NCI-H524 (cell line): ENCODE measurements around the gene FAM83D.

Experiments
- DNase-seq, 2 experiments: peaks; one replicate each; lab custom pipeline; 2025; lab: John Stamatoyannopoulos, UW

Gene FAM83D, protein sequence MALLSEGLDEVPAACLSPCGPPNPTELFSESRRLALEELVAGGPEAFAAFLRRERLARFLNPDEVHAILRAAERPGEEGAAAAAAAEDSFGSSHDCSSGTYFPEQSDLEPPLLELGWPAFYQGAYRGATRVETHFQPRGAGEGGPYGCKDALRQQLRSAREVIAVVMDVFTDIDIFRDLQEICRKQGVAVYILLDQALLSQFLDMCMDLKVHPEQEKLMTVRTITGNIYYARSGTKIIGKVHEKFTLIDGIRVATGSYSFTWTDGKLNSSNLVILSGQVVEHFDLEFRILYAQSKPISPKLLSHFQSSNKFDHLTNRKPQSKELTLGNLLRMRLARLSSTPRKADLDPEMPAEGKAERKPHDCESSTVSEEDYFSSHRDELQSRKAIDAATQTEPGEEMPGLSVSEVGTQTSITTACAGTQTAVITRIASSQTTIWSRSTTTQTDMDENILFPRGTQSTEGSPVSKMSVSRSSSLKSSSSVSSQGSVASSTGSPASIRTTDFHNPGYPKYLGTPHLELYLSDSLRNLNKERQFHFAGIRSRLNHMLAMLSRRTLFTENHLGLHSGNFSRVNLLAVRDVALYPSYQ

DNA sequence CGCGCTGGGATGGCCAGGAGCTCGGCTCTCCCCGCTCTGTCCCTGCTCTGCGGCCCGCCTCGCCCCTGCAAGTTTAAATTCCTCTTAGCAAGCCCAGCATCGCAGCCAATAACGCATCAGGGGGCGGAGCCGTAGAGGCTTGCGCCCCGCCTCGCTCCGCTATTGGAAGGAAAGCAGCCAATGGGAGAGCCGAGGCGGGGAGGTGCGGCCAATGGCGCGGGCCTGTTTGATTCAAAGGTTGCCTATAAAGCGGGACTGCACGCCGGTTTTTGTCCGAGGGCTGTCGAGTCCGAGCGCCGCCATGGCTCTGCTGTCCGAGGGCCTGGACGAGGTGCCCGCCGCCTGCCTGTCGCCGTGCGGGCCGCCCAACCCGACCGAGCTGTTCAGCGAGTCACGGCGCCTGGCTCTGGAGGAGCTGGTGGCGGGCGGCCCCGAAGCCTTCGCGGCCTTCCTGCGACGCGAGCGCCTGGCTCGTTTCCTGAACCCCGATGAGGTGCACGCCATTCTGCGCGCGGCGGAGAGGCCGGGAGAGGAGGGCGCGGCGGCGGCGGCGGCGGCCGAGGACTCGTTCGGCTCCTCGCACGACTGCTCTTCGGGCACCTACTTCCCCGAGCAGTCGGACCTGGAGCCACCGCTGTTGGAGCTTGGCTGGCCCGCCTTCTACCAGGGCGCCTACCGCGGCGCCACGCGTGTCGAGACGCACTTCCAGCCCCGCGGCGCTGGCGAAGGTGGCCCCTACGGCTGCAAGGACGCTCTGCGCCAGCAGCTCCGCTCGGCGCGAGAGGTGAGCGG is at the start of gene FAM83D:
Gene FAM83D (plus strand): TSS at position 276 of the 792 bp plus-strand sequence. CDS start 26 bp downstream, at position 302.
- peak; percentile 99 for DNase-seq

DNA sequence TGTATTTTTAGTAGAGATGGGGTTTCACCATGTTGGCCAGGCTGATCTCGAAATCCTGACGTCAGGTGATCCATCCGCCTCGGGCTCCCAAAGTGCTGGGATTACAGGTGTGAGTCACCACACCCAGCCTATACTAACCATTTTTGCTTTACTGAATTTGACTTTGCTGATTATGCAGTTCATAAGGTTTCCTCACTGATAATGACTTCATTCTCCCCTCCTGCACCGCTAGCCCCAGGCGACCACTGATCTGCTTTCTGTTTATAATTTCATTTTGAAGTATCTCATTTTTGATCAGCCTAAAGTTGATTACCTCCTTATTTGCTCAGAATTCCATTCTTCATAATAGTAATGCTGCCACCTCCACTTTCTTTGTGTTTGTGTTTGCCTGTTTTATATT is 48.7 kb upstream of the FAM83D start:
- DNase-seq = no peak

DNA sequence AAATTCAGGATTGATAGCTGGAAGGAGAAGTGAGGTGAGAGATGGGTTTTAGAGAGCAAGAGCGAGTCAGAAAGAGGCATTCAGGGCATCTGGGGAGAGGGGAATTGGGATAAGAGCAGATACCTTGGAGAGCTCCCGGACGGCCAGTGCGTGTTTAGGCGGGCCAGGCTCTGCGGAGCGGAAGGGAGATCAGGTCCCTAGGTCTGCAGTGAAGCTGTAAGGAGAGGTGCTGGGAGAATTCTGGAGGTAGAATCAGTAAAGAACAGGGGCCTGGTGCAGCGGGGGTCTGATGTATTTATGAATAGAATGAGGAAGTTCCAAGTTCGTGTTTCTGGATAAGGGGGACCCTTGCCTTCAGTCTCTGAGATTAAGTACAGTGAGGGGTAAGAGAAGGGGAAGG is 47.4 kb upstream of the FAM83D start:
- no peak for DNase-seq

DNA sequence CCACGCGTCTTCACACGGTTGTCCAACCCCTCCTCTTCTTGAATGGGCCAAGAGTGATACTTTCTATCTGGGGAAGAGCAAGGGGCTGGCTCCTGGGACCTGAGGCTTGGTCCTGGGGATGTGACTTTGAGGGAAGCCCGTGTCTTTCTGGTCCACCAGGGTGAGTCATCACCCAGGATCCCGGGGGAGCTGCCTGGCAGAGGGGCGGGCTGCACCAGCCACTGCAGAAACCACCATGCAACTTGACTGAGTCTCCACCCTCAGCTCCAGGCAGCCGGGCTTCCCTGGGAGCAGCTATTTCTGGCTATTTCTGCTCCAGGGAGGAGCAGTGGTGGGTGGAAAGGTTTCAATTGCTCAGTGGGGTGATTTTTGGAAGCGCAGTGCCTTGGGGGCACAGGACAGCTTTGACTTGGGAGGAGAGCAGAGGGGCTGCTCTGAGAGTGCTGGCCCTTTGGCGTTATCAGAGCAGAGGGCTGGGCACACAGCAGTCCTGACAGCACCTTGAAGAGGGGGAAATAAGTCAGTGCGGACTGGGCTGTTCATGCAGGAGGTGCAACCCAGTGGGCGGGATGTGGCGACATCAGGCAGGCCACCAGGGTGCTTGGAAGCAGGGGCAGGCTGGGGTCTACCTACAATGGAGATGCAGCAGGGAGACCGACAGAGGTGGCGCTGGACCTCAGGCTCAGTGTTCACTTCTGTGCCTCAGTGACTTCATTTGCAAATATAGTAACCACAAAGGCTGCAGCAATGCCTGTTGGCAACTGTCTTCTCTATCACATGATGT is 45.1 kb upstream of the FAM83D start:
- peak in 1 of 2 experiments; percentile 12 for DNase-seq

DNA sequence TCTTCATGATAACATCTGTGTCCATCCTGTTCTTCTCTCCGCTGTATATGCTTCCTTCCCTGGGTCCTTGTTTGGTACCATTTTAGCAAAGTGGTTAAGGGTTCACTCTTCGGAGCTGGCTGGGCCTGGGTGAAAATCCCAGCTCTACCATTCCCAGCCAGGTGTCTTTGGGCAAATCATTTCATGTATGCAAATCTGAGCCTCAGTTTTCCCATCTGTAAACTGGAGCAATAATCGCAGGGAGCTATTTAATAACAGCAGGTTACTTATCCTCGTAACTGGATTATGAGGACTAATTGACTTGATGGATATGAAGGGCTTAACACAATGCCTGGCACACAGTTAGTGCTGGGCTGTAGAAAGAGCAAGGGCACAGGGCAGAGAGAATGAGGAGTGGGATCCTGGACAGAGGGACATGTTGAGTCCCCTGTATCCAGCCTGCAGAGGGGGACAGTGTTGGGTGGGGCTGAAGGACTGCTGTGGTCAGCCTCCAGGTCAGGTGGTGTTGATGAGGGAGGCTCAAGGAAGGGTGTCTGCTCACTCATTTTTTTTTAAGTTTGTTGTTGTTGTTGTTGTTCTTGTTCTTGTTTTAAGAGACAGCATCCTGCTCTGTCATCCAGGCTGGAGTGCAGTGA is 44.3 kb upstream of the FAM83D start:
- no peak for DNase-seq

DNA sequence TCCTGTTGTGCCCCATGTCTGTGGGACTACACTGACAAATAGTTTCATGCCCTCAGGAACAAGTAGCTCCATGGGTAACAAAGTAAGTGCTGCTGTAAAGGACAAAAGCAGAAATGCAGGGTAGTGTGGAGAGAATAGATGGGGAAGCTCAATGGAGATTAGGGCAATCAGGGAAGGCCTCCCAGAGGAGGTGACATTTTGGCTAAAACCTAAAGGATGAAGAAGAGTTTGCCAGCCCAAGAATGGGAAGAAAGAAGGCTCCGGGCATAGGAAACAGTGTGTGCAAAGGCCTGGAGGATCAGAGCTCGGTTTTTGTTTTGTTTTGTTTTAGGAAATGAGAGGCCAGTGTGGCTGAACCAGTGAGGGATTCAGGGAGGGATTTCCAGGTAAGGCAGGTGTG is 43.6 kb upstream of the FAM83D start:
- DNase-seq = no peak

DNA sequence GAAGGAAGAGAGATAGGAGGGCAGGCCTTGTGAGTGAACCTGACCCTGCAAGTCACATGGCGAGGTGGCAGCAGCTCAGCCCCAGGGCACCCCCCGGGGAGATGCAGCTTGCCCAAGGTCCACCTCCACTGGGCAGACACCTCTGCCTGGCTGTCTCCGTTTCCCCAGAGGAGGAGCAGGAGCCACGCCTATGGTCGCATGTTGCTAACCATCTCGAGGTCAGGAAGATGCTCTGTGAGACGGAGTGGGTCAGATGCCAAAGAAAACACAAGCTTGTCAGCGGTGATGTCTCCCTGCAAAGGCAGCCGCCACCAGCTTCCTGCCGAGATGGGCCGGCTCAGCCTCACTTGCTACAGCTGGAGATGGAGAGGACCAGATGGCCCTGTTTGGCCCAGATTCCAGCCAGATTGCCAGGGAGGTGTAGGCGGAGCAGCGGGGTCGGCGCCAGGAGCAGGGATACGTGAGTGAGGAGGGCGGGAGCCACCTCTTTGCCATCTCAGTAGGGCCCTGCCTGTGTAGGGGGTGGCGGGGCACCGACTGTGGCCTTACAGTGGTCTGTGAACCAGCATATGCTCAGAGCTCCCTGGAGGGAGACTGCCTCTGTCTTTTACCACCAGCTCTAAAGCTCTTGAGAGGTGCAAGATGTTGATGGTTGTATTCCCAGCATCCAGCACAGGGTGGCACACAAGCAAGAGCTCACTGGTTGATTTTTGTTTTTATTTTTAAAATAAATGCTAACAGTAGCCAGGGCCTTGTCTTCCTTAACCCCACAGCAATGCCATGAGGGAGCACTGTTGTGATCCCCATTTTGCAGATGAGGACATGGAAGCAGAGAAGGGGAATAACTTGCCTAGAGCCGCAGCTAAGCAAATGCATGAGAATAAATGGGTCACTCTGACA is 42.9 kb upstream of the FAM83D start:
- DNase-seq = peak; percentile 98 to 99

DNA sequence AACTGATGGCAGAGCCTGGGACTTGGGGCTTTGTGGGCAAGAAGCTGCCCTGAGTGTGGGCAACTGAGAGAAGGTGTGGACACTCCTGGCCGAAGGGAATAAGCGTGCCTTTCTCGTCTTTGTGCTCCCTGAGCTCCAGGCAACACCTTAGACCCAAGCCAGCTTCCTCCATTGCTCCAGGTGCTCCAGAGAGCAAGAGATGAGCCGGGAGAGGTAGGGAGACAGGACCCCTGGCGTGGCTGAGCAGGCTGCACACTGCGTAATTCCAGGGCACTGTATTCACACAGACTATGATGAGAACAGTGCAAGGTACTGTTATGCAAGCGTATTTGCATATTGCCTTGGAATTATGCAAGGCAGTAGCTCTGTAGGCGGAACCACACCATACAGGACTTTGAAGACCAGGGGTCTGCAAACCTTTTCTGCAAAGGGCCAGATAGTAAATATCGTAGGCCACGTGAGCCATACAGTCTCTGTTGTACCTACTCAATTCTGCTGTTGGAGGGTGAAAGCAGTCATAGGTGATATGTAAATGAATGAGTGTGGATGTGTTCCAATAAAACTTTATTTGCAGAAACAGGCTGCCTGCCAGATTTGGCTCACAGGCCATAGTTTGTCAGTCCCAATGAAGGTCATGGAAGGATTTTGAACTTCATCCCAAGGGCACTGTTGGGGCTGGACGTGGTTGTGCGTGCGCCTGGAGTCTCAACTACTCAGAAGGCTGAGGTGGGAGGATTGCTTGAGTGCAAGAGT is 42.1 kb upstream of the FAM83D start:
- DNase-seq = peak in 1 of 2 experiments; percentile 54

DNA sequence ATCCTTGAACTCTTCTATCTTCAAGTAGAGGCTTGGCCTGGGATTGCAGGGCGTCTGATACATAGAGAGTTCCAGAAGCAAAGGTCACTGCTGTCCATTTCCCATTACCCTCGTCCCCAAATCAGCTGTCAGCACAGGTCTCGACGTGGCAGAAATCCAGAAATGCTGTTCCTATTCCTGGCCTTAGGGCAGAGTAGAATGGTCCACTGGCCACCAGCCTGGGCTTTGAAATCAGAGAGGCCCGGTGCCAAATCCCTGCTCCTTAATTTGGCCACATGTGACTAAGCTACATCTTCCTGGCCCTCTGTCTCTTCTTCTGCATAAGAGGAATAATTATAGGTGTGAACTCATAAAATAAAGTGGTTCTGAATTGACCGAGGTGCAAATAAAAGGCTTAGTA is 40.9 kb upstream of the FAM83D start:
- no peak for DNase-seq

DNA sequence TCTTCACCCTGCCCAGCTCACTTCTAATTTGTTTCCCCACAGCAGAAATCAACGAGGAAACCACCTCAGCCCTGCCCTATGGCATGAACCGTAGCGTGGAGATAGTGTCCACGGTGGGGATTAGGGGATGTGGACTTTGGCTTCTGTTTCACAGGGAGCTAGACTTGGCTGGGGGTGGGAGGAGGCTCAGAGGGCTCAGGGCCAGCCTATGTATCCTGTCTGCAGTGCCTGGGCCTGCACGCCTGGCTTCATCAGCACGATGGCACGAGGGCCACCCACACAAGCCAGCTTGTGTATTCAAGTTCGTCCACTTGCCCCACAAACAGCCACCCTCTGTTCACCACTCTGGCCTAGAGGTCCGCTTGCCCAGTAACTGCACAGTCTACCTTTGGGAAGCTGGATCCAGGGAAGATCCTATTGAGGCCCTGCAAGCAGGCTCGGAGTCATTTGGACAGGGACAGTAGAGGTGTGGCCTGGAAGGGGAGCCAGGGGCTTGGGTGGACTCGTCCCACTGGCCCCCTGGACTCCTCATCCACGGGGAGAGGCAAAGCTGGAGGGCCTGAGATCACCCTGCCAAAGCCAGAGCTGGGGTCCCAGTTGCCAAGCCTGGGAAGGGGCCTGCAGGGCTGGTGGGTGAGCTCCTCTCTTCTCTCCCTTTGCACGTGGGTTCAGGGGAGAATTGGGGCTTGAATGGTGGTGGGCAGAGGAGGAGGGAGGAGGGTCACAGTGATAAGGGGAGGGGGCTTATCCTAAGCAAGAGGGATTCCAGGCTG is 38.0 kb upstream of the FAM83D start:
- DNase-seq = no peak

DNA sequence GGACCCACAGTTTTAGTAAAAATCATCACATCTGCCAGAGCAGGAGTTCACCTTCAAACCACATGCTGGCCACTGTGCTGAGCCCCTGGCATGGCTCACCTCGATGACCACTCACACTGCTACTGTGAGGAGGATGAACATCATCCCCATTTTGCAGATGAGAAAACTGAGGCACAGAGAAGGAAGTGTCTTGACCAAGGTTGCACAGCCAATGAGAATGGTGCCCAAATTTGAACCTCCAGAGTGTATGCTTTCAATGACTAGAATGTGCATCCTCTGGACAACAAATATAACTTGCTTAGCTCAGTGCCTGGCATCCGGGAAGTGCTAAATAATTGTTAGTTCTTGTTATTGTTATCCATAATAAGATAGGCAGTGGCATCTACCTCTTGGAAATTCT is 37.2 kb upstream of the FAM83D start:
- DNase-seq = no peak

DNA sequence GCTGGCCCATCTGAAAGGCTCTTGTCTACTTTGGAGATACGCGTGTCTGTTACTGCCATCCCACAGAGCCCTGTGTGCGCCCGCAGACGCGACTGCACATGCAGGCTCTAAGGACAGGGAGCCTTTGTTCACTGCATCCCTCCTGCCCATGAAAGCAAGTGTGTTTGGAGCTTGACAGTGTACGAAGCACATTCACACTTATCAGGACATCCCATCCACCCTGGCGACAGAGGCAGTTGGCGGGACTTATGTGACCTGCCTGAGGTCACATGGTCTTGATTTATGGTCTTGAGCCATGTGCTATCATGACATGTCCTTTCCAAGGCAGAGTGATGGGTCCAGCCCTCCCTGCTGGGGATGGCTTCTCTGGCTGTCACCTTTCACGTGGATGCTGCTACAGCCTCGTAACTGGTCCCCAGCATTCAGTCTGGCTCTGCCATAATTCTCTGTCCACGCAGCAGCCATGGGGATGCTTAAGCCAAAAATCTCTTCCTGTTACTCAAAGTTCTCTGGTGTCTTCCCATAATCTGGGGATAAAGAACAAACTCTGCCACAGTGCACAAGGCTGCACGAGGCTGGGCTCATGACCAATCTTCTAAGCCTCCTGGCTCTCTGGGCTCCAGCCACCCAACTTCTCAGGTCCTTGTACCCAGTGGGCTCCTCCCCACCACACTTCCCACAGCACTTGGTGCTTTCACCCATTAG is 36.3 kb upstream of the FAM83D start:
- DNase-seq = no peak

DNA sequence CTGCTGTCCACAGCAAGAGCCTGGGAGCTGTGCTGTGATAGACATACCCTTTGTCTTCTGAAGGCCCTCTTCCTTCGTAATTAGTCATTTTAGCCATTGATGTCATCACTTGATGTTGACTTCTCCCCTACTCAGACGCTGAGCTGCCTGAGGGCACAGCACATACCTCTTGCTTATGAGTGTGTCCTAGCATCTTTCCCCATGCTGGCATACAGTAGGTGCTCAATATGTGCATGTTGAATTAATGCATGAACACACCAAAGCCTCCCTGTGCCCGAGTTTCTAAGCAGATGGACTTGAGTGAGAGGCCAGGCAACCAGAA is 35.8 kb upstream of the FAM83D start:
- no peak for DNase-seq

DNA sequence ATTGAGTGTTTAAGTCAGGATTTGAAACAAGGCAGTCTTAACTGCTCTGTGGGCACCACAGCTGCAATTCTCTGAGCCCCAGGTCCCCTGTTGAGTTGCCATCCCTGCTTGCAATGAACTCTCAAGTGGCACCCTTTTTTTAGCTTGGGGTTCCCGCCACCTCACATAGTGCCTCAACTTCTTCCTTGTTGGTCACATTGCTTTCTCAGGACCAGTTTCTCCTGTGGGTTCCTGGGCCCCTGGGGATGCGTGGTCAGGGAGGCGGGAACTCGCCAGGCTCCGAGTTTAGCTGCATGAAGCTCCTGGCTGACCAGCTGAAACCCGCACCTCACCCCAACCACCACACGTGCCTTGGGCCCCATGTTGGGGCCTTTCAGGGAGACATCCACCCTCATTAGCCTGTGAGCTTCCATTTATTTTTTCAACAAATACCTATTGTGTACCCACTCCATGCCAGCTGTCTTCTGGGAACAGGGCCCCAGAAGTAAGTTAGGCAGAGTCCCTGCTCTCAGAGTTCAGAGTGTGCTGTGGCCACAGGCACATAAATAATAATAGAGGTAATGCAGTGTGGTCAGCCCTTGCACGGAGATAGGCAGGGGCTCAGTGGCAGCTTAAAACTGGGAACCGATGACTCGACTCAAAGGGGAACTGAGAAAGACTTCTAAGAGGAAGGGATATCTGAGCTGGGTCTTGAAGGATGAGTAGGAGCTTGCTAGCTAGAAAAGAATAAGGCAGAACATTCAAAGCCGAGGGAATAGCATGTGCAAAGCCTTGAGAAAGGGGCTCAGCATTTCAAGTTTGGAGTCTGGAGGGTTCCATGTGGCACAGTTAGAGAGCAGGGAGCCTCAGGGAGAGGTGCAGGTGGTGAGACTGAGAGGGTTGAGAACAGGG is 33.9 kb upstream of the FAM83D start:
- DNase-seq = no peak

DNA sequence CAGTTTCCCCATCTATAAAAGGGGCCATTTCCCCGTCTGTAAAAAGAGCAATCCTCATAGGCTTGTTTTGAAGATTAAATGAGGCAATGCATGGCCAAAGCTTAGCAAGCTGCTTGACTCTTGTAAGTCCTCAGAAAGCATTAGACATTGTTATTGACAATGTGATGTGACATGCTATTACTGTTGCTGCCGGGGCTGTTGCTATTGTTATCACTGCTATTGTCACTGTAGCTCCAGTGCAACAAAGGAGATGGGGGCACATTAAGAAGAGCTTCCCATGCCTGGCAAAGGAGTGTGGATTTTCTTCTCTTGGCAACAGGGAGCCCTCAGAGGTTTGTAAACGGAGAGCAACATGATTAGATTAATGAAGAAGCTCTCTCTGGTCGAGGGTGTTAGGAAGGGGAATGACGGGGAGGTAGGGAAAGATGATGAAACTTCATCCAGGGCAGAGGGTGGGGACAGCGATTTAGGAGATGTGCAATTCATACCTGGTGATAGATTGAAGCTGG is 33.1 kb upstream of the FAM83D start:
- DNase-seq = peak in 1 of 2 experiments; percentile 50

DNA sequence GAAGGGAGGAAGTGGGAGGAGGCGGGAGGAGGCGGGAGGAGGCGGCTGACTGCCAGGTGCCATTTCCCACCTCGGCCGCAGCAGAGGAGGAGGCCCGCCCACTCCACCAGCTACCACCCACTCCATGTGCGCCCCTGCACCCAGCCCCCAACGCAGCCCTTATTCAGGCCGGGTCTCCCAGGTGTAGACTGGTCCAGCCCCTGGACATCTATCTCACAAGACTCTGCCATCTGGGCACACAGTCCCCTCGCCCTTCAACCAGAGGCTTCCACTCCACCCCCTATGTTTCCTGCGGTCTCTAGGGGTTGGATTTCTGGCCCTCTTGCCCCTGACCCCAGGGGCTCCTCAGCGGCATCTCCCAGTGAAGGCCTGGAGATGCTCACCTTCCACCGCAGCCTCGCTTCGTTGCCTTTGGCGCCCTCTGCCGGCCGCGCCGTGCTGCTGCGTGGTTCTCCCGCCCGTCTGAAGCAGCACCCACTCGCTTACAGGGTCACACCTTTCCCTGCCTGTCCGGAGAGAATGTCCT is 32.6 kb upstream of the FAM83D start:
- peak; percentile 28 to 97 for DNase-seq
